HepG2 (cell line): ENCODE results near the gene PLAC9. TPM values are rescaled to one million over a fixed set of nuclear protein-coding genes. Genes with fewer than 3 reads are reported as not detected.

Source experiments
- ATAC-seq: fragments of 200-7000 bp; cut with Tn5 transposase; 3 replicates; pipeline ENCODE4 v1.9.1; 2020; ENCODE audit warnings: mild to moderate bottlenecking, moderate library complexity
- BruUV-seq: library from RNA; stranded (reverse); fragments of 400-500 nt; replicated peaks from 2 replicates; lab custom pipeline; 2021; lab: Mats Ljungman, UMichigan
- CTCF ChIA-PET: fragments of 300-600 bp; formaldehyde crosslinking; extraction: SDS; loops from one replicate; lab custom pipeline; 2021; ENCODE audit warnings: low total read pairs, inconsistent platforms, low intra/inter-chr PET ratio; lab: Yijun Ruan, JAX
- POLR2A ChIA-PET: fragments of 350-600 bp; sonication (Branson Sonifier 250); formaldehyde crosslinking; loops from one replicate; lab custom pipeline; 2020; ENCODE audit warnings: antibody characterized with exemption, inconsistent platforms; lab: Yijun Ruan, JAX
- DNase-seq: peaks from one replicate; pipeline ENCODE4 v3.0.0-alpha.2; 2015; ENCODE audit warnings: low spot score
- FAIRE-seq: peaks from 3 replicates; lab custom pipeline; 2011; peaks lifted over from hg19 to GRCh38; lab: Jason Lieb, UNC
- H2AFZ ChIP-seq: one replicate; pipeline ENCODE4 v1.6.1; 2011; ENCODE audit warnings: low read length, inconsistent platforms
- H3K27ac ChIP-seq: fragments of 300-600 bp; 3 replicates; pipeline ENCODE4 v1.8.0; 2011; ENCODE audit warnings: mixed run types, mild to moderate bottlenecking, mixed read lengths, low read length, inconsistent platforms; ENCODE audit not compliant: insufficient read depth; ENCODE audit errors: extremely low read length
- H3K27me3 ChIP-seq, 2 experiments: fragments of 200-600 bp in 1 of 2; 2 replicates in 1 of 2; 3 replicates in 1 of 2; pipeline versions ENCODE4 v1.6.0 to v1.8.0; 2011; ENCODE audit warnings: low read length in 2 of 2, mild to moderate bottlenecking in 2 of 2, moderate library complexity in 2 of 2, inconsistent platforms in 1 of 2; ENCODE audit not compliant: insufficient read depth in 2 of 2, control insufficient read depth in 1 of 2
- H3K36me3 ChIP-seq, 2 experiments: fragments of 200-600 bp in 1 of 2; replicated peaks in 1 of 2; 2 replicates in 1 of 2; 3 replicates in 1 of 2; pipeline versions ENCODE4 v1.5.1 to v1.8.0; 2011; ENCODE audit warnings: low read length in 2 of 2, inconsistent platforms in 1 of 2; ENCODE audit not compliant: insufficient read depth in 2 of 2, control insufficient read depth in 1 of 2
- H3K4me1 ChIP-seq: 2 replicates; pipeline ENCODE4 v1.5.1; 2012; ENCODE audit warnings: low read length, inconsistent platforms; ENCODE audit not compliant: insufficient read depth
- H3K4me2 ChIP-seq: 2 replicates; pipeline ENCODE4 v1.6.0; 2011; ENCODE audit warnings: low read depth, low read length, inconsistent platforms
- H3K4me3 ChIP-seq, 3 experiments: fragments of 200-600 bp in 1 of 3; sonication (generic), shearing (Covaris generic) in 1 of 3; replicated peaks in 1 of 3; 2 replicates each; pipeline ENCODE4 v1.5.1; 2011 to 2016; ENCODE audit warnings: low read length in 3 of 3, inconsistent platforms in 2 of 3, low read depth in 2 of 3, mild to moderate bottlenecking in 2 of 3, control low read depth in 1 of 3, mixed read lengths in 1 of 3; ENCODE audit not compliant: insufficient read depth in 1 of 3
- H3K79me2 ChIP-seq: one replicate; pipeline ENCODE4 v1.6.1; 2011; ENCODE audit warnings: low read length, inconsistent platforms; ENCODE audit not compliant: insufficient read depth
- H3K9ac ChIP-seq: 2 replicates; pipeline ENCODE4 v1.6.0; 2011; ENCODE audit warnings: mild to moderate bottlenecking, low read depth, low read length, inconsistent platforms; ENCODE audit not compliant: insufficient read depth
- H3K9me3 ChIP-seq: 2 replicates; pipeline ENCODE4 v1.5.1; 2012; ENCODE audit warnings: mild to moderate bottlenecking, low read length
- H4K20me1 ChIP-seq: 2 replicates; pipeline ENCODE4 v1.6.0; 2011; ENCODE audit warnings: inconsistent platforms, mild to moderate bottlenecking, low read length, moderate library complexity; ENCODE audit not compliant: insufficient read depth
- EHMT2 ChIP-seq: fragments of 200-600 bp; sonication (generic); IDR thresholded peaks from 2 replicates; pipeline ENCODE4 v1.7.0; 2017; ENCODE audit warnings: antibody characterized with exemption, low read depth, low read length, borderline replicate concordance
- MAFG ChIP-seq: sonication (generic); formaldehyde crosslinking; IDR thresholded peaks from 2 replicates; pipeline ENCODE4 v1.5.1; 2020; ENCODE audit warnings: mild to moderate bottlenecking, missing genetic modification reagents
- NFIB ChIP-seq: sonication (generic); formaldehyde crosslinking; IDR thresholded peaks from 2 replicates; pipeline ENCODE4 v1.9.0; 2021; ENCODE audit warnings: missing genetic modification reagents, mild to moderate bottlenecking, borderline replicate concordance
- PREB ChIP-seq: sonication (generic); formaldehyde crosslinking; IDR thresholded peaks from 2 replicates; pipeline ENCODE4 v1.4.0; 2020; ENCODE audit warnings: missing genetic modification reagents
- RFX3 ChIP-seq: IDR thresholded peaks from 2 replicates; pipeline ENCODE4 v1.6.1; 2016; ENCODE audit warnings: missing biosample characterization, missing genetic modification reagents
- TERF1 ChIP-seq: sonication (generic); formaldehyde crosslinking; IDR thresholded peaks from 2 replicates; pipeline ENCODE4 v1.8.0; 2022; ENCODE audit warnings: mild to moderate bottlenecking, missing genetic modification reagents, moderate library complexity
- ZBTB7A ChIP-seq: sonication (generic); formaldehyde crosslinking; IDR thresholded peaks from 2 replicates; pipeline ENCODE4 v1.8.0; 2022; ENCODE audit warnings: mild to moderate bottlenecking, missing genetic modification reagents
- ZNF142 ChIP-seq: sonication (generic); formaldehyde crosslinking; IDR thresholded peaks from 2 replicates; pipeline ENCODE4 v1.4.0; 2020; ENCODE audit warnings: missing genetic modification reagents
- ZNF281 ChIP-seq: sonication (generic); formaldehyde crosslinking; IDR thresholded peaks from 2 replicates; pipeline ENCODE4 v1.4.0; 2020; ENCODE audit warnings: missing genetic modification reagents, borderline replicate concordance
- ZNF546 ChIP-seq: sonication (generic); formaldehyde crosslinking; conservative IDR thresholded peaks from 2 replicates; pipeline ENCODE4 v1.8.1; 2023; ENCODE audit warnings: mild to moderate bottlenecking, missing genetic modification reagents
- ZNF672 ChIP-seq: sonication (generic); formaldehyde crosslinking; IDR thresholded peaks from 2 replicates; pipeline ENCODE4 v1.8.1; 2022; ENCODE audit warnings: missing genetic modification reagents
- ZNF691 ChIP-seq: sonication (generic); formaldehyde crosslinking; IDR thresholded peaks from 2 replicates; pipeline ENCODE4 v1.4.0; 2020; ENCODE audit warnings: missing genetic modification reagents, low read depth, mild to moderate bottlenecking, borderline replicate concordance
- WGBS: methylation state at CpG from one replicate; pipeline ENCODE4 v1.1.6; 2017; ENCODE audit warnings: low lambda C conversion rate; 5-methylcytosine and 5-hydroxymethylcytosine counted together
- in situ Hi-C: cut with HindIII; loops from 2 replicates; pipeline ENCODE4 v1.10.0; 2017; ENCODE audit warnings: low pct_unique_long_range_greater_than_20kb; ENCODE audit not compliant: extremely low pct_ligation_motif_present
- intact Hi-C: fragments of 100-400 bp; cut with micrococcal nuclease; formaldehyde crosslinking; loops from one replicate; pipeline ENCODE4 v1.10.0; 2022; ENCODE audit not compliant: unreplicated experiment
- polyA plus RNA-seq, 8 experiments: library from polyadenylated mRNA; depleted of rRNA in 3 of 8; stranded (reverse) in 7 of 8; unstranded in 1 of 8; fragments of >200 nt; fragmentation: Illumina TruSeq in 4 of 8; extraction: Trizol in 4 of 8; gene quantifications; 2 replicates each; pipeline versions ENCODE4 v1.2.1 to v1.2.3, GENCODE V29; 2011 to 2016; ENCODE audit warnings: low read depth in 4 of 8, missing spikeins in 1 of 8, mixed read lengths in 1 of 8; ENCODE audit not compliant: insufficient read depth in 1 of 8
- total RNA-seq, 5 experiments: library from RNA; depleted of rRNA; stranded (reverse); fragments of >200 nt; fragmentation: Illumina TruSeq; extraction: Trizol; gene quantifications; 2 replicates each; pipeline ENCODE4 v1.2.3, GENCODE V29; 2016; ENCODE audit warnings: low read depth in 1 of 5

The PLAC9 gene
- total and polyA plus RNA-seq, 2 of the 13 experiments (the other 11 are each of a cell fraction or from before 2014, with no cell fraction given), result not detected

GRCh38 chr10:80150172-80150571, 17.6 kb downstream of the PLAC9 start:
- no peak overlapping the region for H3K27ac ChIP-seq
- H3K4me1 ChIP-seq, result peaks cover 11% of the 10 kb centered on the region; the same call in 1 of the 2 replicates
- CTCF ChIA-PET, result no interaction called here
- H2AFZ ChIP-seq, result no peak overlapping the region
- H3K27me3 ChIP-seq, result no peaks in the 10 kb centered on the region
- FAIRE-seq (no peak), DNase-seq (no peak), ATAC-seq (no peak)
- no peak overlapping the region for H3K4me2 ChIP-seq
- peaks cover 3% of the 10 kb centered on the region in 2 experiments; a peak in 2 of 5 replicates for H3K36me3 ChIP-seq
- in situ Hi-C loops, result no loop called here
- intact Hi-C loops, result no loop called here
- H3K79me2 ChIP-seq, result no peaks in the 10 kb centered on the region
- 92% methylated on average over 2 of the region's 2 CpGs for WGBS
- H4K20me1 ChIP-seq, result no peaks in the 10 kb centered on the region
- H3K9me3 ChIP-seq, result no peaks in the 10 kb centered on the region
- BruUV-seq, result no TSS peak
- POLR2A ChIA-PET, result no interaction called here
- H3K4me3 ChIP-seq, result no peak overlapping the region
- H3K9ac ChIP-seq, result no peak overlapping the region
- TF ChIP-seq TERF1 (CRISPR knock-in tag), result no peak
- TF ChIP-seq MAFG (CRISPR knock-in tag), result no peak
- no peak for TF ChIP-seq ZNF142
- TF ChIP-seq ZNF691 (CRISPR knock-in tag), result no peak
- no peak for TF ChIP-seq EHMT2
- TF ChIP-seq ZNF281, result no peak
- no peak for TF ChIP-seq ZNF672 (CRISPR knock-in tag)
- no peak for TF ChIP-seq PREB (CRISPR knock-in tag)
- TF ChIP-seq ZBTB7A (CRISPR knock-in tag), result no peak
- no peak for TF ChIP-seq RFX3 (CRISPR knock-in tag)
- no peak for TF ChIP-seq ZNF546 (CRISPR knock-in tag)
- TF ChIP-seq NFIB, result no peak
